ENCODE results near the gene SYNGAP1.

- TF ChIP-seq, protein P1, sequence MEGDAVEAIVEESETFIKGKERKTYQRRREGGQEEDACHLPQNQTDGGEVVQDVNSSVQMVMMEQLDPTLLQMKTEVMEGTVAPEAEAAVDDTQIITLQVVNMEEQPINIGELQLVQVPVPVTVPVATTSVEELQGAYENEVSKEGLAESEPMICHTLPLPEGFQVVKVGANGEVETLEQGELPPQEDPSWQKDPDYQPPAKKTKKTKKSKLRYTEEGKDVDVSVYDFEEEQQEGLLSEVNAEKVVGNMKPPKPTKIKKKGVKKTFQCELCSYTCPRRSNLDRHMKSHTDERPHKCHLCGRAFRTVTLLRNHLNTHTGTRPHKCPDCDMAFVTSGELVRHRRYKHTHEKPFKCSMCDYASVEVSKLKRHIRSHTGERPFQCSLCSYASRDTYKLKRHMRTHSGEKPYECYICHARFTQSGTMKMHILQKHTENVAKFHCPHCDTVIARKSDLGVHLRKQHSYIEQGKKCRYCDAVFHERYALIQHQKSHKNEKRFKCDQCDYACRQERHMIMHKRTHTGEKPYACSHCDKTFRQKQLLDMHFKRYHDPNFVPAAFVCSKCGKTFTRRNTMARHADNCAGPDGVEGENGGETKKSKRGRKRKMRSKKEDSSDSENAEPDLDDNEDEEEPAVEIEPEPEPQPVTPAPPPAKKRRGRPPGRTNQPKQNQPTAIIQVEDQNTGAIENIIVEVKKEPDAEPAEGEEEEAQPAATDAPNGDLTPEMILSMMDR (IDR thresholded peaks at IDR 0.05 in 2 of 3, conservative IDR thresholded peaks at IDR 0.05 in 1 of 3; ENCODE audit: insufficient read depth in 2 of 3, low read depth in 1 of 3, low read length in 3 of 3), result no peak
- no peak for TF ChIP-seq SAFB2 (IDR thresholded peaks at IDR 0.05; ENCODE audit: borderline replicate concordance, low read depth, low read length, severe bottlenecking)
- TF ChIP-seq ZNF592 (IDR thresholded peaks at IDR 0.05), result no peak
- TF ChIP-seq, protein P2, sequence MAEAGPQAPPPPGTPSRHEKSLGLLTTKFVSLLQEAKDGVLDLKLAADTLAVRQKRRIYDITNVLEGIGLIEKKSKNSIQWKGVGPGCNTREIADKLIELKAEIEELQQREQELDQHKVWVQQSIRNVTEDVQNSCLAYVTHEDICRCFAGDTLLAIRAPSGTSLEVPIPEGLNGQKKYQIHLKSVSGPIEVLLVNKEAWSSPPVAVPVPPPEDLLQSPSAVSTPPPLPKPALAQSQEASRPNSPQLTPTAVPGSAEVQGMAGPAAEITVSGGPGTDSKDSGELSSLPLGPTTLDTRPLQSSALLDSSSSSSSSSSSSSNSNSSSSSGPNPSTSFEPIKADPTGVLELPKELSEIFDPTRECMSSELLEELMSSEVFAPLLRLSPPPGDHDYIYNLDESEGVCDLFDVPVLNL (CRISPR knock-in tag; IDR thresholded peaks at IDR 0.05; ENCODE audit: low read depth), result no peak
- TF ChIP-seq RFX1 (IDR thresholded peaks at IDR 0.05), result no peak
- no peak for TF ChIP-seq SP1 (CRISPR knock-in tag; IDR thresholded peaks at IDR 0.05)
- TF ChIP-seq SIN3A (IDR thresholded peaks at IDR 0.05; ENCODE audit: borderline replicate concordance in 2 of 2, control insufficient read depth in 1 of 2, low read depth in 2 of 2, low read length in 2 of 2), result no peak
- TF ChIP-seq SMC3 (conservative IDR thresholded peaks at IDR 0.05; ENCODE audit: insufficient read depth, low read depth, low read length), result no peak
- TF ChIP-seq, protein P3, sequence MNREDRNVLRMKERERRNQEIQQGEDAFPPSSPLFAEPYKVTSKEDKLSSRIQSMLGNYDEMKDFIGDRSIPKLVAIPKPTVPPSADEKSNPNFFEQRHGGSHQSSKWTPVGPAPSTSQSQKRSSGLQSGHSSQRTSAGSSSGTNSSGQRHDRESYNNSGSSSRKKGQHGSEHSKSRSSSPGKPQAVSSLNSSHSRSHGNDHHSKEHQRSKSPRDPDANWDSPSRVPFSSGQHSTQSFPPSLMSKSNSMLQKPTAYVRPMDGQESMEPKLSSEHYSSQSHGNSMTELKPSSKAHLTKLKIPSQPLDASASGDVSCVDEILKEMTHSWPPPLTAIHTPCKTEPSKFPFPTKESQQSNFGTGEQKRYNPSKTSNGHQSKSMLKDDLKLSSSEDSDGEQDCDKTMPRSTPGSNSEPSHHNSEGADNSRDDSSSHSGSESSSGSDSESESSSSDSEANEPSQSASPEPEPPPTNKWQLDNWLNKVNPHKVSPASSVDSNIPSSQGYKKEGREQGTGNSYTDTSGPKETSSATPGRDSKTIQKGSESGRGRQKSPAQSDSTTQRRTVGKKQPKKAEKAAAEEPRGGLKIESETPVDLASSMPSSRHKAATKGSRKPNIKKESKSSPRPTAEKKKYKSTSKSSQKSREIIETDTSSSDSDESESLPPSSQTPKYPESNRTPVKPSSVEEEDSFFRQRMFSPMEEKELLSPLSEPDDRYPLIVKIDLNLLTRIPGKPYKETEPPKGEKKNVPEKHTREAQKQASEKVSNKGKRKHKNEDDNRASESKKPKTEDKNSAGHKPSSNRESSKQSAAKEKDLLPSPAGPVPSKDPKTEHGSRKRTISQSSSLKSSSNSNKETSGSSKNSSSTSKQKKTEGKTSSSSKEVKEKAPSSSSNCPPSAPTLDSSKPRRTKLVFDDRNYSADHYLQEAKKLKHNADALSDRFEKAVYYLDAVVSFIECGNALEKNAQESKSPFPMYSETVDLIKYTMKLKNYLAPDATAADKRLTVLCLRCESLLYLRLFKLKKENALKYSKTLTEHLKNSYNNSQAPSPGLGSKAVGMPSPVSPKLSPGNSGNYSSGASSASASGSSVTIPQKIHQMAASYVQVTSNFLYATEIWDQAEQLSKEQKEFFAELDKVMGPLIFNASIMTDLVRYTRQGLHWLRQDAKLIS (CRISPR knock-in tag; IDR thresholded peaks at IDR 0.05), result no peak
- no peak for TF ChIP-seq POLR2AphosphoS5 (IDR thresholded peaks at IDR 0.05; ENCODE audit: control insufficient read depth, insufficient read depth, low read depth, low read length)
Measured at GRCh38 chr6:33411632-33412005, 8.2 kb upstream of the SYNGAP1 start.
